Keratinocyte (primary cell): ENCODE measurements around the gene VAC14. TPM values are rescaled to one million over a fixed set of nuclear protein-coding genes. Genes with fewer than 3 reads are reported as not detected.

ENCODE experiments used
- DNase-seq: peaks from one replicate; pipeline ENCODE4 v3.0.0-alpha.2; 2011; ENCODE audit warnings: low read depth, missing footprints, low spot score
- FAIRE-seq: peaks from 2 replicates; lab custom pipeline; 2011; peaks lifted over from hg19 to GRCh38; lab: Jason Lieb, UNC
- H2AFZ ChIP-seq: 2 replicates; pipeline ENCODE4 v1.6.0; 2012; ENCODE audit warnings: low read length, control low read depth, inconsistent platforms; ENCODE audit not compliant: control insufficient read depth
- H3K27ac ChIP-seq: 2 replicates; pipeline ENCODE4 v1.5.1; 2011; ENCODE audit warnings: low read length; ENCODE audit not compliant: control insufficient read depth, insufficient read depth
- H3K27me3 ChIP-seq: 3 replicates; pipeline ENCODE4 v1.6.0; 2011; ENCODE audit warnings: low read length; ENCODE audit not compliant: control insufficient read depth, insufficient read depth; ENCODE audit errors: extremely low read depth
- H3K36me3 ChIP-seq, 2 experiments: 2 replicates in 1 of 2; 3 replicates in 1 of 2; pipeline ENCODE4 v1.5.1; 2011; ENCODE audit warnings: low read length in 2 of 2, mild to moderate bottlenecking in 1 of 2; ENCODE audit not compliant: control insufficient read depth in 2 of 2, insufficient read depth in 2 of 2; ENCODE audit errors: extremely low read depth in 1 of 2
- H3K4me1 ChIP-seq: 3 replicates; pipeline ENCODE4 v1.5.1; 2011; ENCODE audit warnings: low read length; ENCODE audit not compliant: control insufficient read depth, insufficient read depth; ENCODE audit errors: extremely low read depth
- H3K4me2 ChIP-seq: 3 replicates; pipeline ENCODE4 v1.6.0; 2011; ENCODE audit warnings: low read depth, low read length; ENCODE audit not compliant: control insufficient read depth, insufficient read depth; ENCODE audit errors: extremely low read depth
- H3K4me3 ChIP-seq, 3 experiments: fragments of 200-600 bp in 1 of 3; sonication (generic) in 1 of 3; 2 replicates in 2 of 3; 3 replicates in 1 of 3; pipeline ENCODE4 v1.5.1; 2011 to 2016; ENCODE audit warnings: low read length in 3 of 3, mild to moderate bottlenecking in 3 of 3, control low read depth in 2 of 3, inconsistent platforms in 1 of 3, low read depth in 1 of 3, mixed read lengths in 1 of 3, mixed run types in 1 of 3, moderate library complexity in 1 of 3; ENCODE audit not compliant: control insufficient read depth in 2 of 3, insufficient read depth in 2 of 3; ENCODE audit errors: extremely low read depth in 1 of 3
- H3K79me2 ChIP-seq: 2 replicates; pipeline ENCODE4 v1.6.0; 2012; ENCODE audit warnings: low read length; ENCODE audit not compliant: control insufficient read depth, insufficient read depth
- H3K9ac ChIP-seq: 3 replicates; pipeline ENCODE4 v1.6.0; 2011; ENCODE audit warnings: low read length; ENCODE audit not compliant: control insufficient read depth, insufficient read depth; ENCODE audit errors: extremely low read depth
- H3K9me1 ChIP-seq: 3 replicates; pipeline ENCODE4 v1.6.0; 2011; ENCODE audit warnings: low read length; ENCODE audit not compliant: control insufficient read depth, insufficient read depth; ENCODE audit errors: extremely low read depth
- H3K9me3 ChIP-seq: 2 replicates; pipeline ENCODE4 v1.5.1; 2012; ENCODE audit warnings: low read depth, low read length; ENCODE audit not compliant: control insufficient read depth
- H4K20me1 ChIP-seq: 3 replicates; pipeline ENCODE4 v1.6.0; 2011; ENCODE audit warnings: low read length; ENCODE audit not compliant: control insufficient read depth, insufficient read depth; ENCODE audit errors: extremely low read depth
- EZH2 ChIP-seq: IDR thresholded peaks from one replicate; pipeline ENCODE4 v1.6.1; 2012; ENCODE audit warnings: inconsistent platforms, mild to moderate bottlenecking, low read length, moderate library complexity
- dilution Hi-C: fragments of 300-500 bp; cut with MboI; formaldehyde crosslinking; loops from one replicate; pipeline ENCODE4 v1.7.0; 2020; ENCODE audit warnings: low sequenced_read_pairs; ENCODE audit not compliant: extremely low pct_ligation_motif_present
- polyA plus RNA-seq, 5 experiments: library from polyadenylated mRNA; depleted of rRNA in 3 of 5; stranded (reverse) in 3 of 5; stranded (forward) in 1 of 5; unstranded in 1 of 5; fragments of >200 nt; gene quantifications; 1 replicate in 1 of 5; 2 replicates in 3 of 5; 3 replicates in 1 of 5; pipeline versions ENCODE4 v1.2.1 to v1.2.3, GENCODE V29; 2011 to 2012; ENCODE audit warnings: missing spikeins in 2 of 5, low read depth in 1 of 5, low replicate concordance in 1 of 5
- TF ChIP-seq, protein P1 (sequence below), 3 experiments: IDR thresholded peaks in 1 of 3; conservative IDR thresholded peaks in 1 of 3; optimal IDR thresholded peaks in 1 of 3; 2 replicates in 2 of 3; 3 replicates in 1 of 3; pipeline versions ENCODE3 to v1.5.1; 2011; ENCODE audit warnings: low read length in 3 of 3, mild to moderate bottlenecking in 3 of 3, moderate library complexity in 2 of 3, control low read depth in 1 of 3, inconsistent platforms in 1 of 3; ENCODE audit not compliant: insufficient read depth in 2 of 3; ENCODE audit errors: extremely low read depth in 1 of 3

VAC14 gene
- polyA plus RNA-seq, 1 donor (not counting 4 experiments of a cell fraction or from before 2014, with no cell fraction given): 15.9 TPM

DNA sequence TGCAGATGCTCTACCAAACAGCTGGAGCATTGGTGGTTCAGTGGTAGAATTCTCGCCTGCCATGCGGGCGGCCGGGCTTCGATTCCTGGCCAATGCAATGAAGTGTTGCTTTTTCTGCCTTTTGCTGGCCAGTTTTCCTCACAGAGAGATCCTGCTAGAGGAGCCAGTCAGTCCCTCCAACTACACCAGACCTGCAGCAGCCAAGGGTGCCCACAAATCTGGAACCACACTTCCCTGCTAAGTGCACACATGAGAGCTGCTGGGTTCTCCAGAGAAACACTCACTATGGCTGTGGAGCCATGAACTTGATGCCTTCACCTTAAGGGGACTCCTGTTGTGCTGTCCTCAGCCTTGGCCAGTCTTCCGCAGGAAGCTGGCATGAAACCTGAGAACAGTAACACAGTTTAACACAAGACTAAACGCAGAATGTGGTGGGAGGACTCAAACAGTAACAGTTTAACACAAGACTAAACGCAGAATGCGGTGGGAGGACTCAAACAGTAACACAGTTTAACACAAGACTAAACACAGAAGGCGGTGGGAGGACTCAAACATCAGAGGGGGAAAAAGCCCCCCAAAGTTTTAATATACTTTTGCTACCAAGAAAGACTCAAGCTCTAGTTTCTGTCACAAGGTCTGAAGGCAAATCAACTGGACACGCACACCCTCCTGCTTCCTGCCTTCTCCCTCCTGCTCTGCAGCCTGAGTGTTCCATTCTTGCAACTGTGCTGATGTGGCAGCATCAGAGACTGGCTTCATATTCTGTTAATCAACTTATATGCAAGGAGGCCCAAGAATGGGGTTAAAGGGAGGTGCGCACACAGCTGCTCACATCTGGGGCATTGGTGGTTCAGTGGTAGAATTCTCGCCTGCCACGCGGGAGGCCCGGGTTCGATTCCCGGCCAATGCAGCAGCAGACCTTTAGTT is 12.0 kb downstream of the VAC14 start:
- DNase-seq: no peak
- Histone ChIP-seq H4K20me1 (peaks cover 7% of the 10 kb centered on the region), H3K4me3 (no peak overlapping the region), H3K9me1 (peaks cover 8% of the 10 kb centered on the region), H3K36me3 (peaks cover 13 to 21% of the 10 kb centered on the region in 2 experiments), H3K79me2 (peaks cover 27% of the 10 kb centered on the region), H3K4me2 (no peak overlapping the region), H3K27me3 (no peaks in the 10 kb centered on the region), H3K9me3 (no peaks in the 10 kb centered on the region), H3K9ac (no peak overlapping the region), H2AFZ (no peak overlapping the region), H3K4me1 (no peaks in the 10 kb centered on the region), H3K27ac (no peak overlapping the region)
- TF ChIP-seq, protein P1, sequence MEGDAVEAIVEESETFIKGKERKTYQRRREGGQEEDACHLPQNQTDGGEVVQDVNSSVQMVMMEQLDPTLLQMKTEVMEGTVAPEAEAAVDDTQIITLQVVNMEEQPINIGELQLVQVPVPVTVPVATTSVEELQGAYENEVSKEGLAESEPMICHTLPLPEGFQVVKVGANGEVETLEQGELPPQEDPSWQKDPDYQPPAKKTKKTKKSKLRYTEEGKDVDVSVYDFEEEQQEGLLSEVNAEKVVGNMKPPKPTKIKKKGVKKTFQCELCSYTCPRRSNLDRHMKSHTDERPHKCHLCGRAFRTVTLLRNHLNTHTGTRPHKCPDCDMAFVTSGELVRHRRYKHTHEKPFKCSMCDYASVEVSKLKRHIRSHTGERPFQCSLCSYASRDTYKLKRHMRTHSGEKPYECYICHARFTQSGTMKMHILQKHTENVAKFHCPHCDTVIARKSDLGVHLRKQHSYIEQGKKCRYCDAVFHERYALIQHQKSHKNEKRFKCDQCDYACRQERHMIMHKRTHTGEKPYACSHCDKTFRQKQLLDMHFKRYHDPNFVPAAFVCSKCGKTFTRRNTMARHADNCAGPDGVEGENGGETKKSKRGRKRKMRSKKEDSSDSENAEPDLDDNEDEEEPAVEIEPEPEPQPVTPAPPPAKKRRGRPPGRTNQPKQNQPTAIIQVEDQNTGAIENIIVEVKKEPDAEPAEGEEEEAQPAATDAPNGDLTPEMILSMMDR (optimal IDR thresholded peaks at IDR 0.05 in 1 of 3, IDR thresholded peaks at IDR 0.05 in 1 of 3, conservative IDR thresholded peaks at IDR 0.05 in 1 of 3; ENCODE audit: extremely low read depth in 1 of 3, insufficient read depth in 2 of 3, low read length in 3 of 3): no peak
- TF ChIP-seq EZH2: no peak
- no peak for FAIRE-seq
- dilution Hi-C loops: no loop called here

DNA sequence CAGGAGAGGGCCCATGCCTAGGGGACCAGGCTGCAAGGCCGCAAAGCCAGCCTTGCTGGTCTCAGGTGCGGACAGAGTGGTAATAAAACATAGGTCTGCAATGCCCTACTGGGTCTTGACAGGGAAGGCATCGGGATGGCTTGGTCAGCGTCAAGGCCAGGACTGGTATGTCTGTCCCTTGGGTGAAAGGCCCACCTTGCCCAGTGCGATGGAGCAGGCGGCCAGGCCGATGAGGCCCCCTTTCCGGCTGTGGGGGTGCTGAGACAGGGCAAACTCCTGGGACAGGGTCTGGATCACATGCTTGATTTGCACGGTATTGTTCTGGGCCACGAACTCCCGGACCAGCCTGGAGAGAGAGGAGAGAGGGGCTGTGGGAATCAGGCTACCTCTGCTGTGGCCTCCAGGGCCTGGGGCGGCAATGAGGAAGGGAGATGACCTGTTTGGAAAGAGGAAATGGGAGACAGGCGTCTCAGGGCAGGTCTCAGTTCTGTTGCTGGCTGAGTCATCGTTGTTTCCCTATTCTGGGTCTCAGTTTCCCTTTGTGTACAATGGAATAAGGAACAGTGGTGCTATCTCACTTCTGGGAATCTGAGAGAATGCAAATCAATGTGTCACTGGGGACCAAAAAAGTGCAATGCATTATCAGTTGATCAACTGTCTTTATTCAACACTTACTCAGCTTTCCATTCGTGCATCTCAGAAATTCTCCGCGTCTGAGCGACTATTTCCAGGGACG is 14.8 kb downstream of the VAC14 start:
- Histone ChIP-seq H2AFZ (no peak overlapping the region), H3K9me3 (no peaks in the 10 kb centered on the region), H3K4me3 (no peak overlapping the region), H3K4me2 (no peak overlapping the region), H3K4me1 (no peaks in the 10 kb centered on the region), H4K20me1 (peaks cover 7% of the 10 kb centered on the region), H3K36me3 (peaks cover 33 to 35% of the 10 kb centered on the region in 2 experiments), H3K9me1 (peaks cover 8% of the 10 kb centered on the region), H3K79me2 (peaks cover 9% of the 10 kb centered on the region), H3K27me3 (no peaks in the 10 kb centered on the region), H3K27ac (no peak overlapping the region), H3K9ac (no peak overlapping the region)
- no peak for TF ChIP-seq EZH2
- TF ChIP-seq, protein P1 (optimal IDR thresholded peaks at IDR 0.05 in 1 of 3, IDR thresholded peaks at IDR 0.05 in 1 of 3, conservative IDR thresholded peaks at IDR 0.05 in 1 of 3; ENCODE audit: extremely low read depth in 1 of 3, insufficient read depth in 2 of 3, low read length in 3 of 3): no peak
- dilution Hi-C loops: no loop called here
- FAIRE-seq: no peak
- no peak for DNase-seq
